Stimulated activated CD8-positive, alpha-beta memory T cell treated with anti-CD3 and anti-CD28 coated beads, Interleukin-7, amount 100 ng/mL, for 48 hours (primary cell): ENCODE measurements around the gene KIF12.

Experiments used
- DNase-seq, 2 donors: peaks; one replicate each; pipeline ENCODE4 v3.0.0-alpha.2; 2020; ENCODE audit warnings: low read depth in 1 of 2; ENCODE audit errors: extremely low read depth in 1 of 2

KIF12 gene

GRCh38 chr9:114123031-114123977 is 24.2 kb upstream of the KIF12 start:
- no peak for DNase-seq

- no peak for DNase-seq
These were observed 23.3 kb upstream of the KIF12 start for GRCh38 chr9:114122136-114123027.

GRCh38 chr9:114121227-114122135 is 22.4 kb upstream of the KIF12 start:
- DNase-seq: no peak

GRCh38 chr9:114120192-114121014 is 21.3 kb upstream of the KIF12 start:
- no peak for DNase-seq

GRCh38 chr9:114119242-114120191 is 20.4 kb upstream of the KIF12 start:
- no peak for DNase-seq

GRCh38 chr9:114117996-114118830 is 19.1 kb upstream of the KIF12 start:
- DNase-seq: no peak

GRCh38 chr9:114117614-114117995 is 18.5 kb upstream of the KIF12 start:
- DNase-seq: no peak

- no peak for DNase-seq
These were observed 17.1 kb upstream of the KIF12 start for GRCh38 chr9:114116126-114116747.

GRCh38 chr9:114115654-114116125 is 16.6 kb upstream of the KIF12 start:
- DNase-seq: no peak

- no peak for DNase-seq
These were observed 15.3 kb upstream of the KIF12 start for GRCh38 chr9:114114364-114114763.

GRCh38 chr9:114112778-114113584 is 13.9 kb upstream of the KIF12 start:
- no peak for DNase-seq

GRCh38 chr9:114112325-114112724 is 13.2 kb upstream of the KIF12 start:
- DNase-seq: no peak

GRCh38 chr9:114110180-114110579 is 11.1 kb upstream of the KIF12 start:
- DNase-seq: no peak

GRCh38 chr9:114109124-114109523 is 10.0 kb upstream of the KIF12 start:
- DNase-seq: no peak

GRCh38 chr9:114108016-114108833 is 9.1 kb upstream of the KIF12 start:
- DNase-seq: peak; percentile 32 to 33
